Hematopoietic multipotent progenitor cell (in vitro differentiated cells): Measurements from ENCODE around the gene CES2. TPM values are rescaled to one million over a fixed set of nuclear protein-coding genes. Genes with fewer than 3 reads are reported as not detected.
"Not testable (repeated sequence)": the region's sequence is repeated elsewhere in the genome, so short reads cannot be mapped to it uniquely, and the experiment has no call there.

Source experiments
- DNase-seq, 3 donors: peaks; one replicate each; pipeline ENCODE4 v3.0.0-alpha.2; 2011 to 2015; ENCODE audit warnings: low read depth in 2 of 3, low spot score in 2 of 3
- total RNA-seq: library from RNA; depleted of rRNA; stranded (reverse); fragments of >200 nt; gene quantifications from one replicate; pipeline ENCODE4 v1.2.3, GENCODE V29; 2012

The CES2 gene, protein sequence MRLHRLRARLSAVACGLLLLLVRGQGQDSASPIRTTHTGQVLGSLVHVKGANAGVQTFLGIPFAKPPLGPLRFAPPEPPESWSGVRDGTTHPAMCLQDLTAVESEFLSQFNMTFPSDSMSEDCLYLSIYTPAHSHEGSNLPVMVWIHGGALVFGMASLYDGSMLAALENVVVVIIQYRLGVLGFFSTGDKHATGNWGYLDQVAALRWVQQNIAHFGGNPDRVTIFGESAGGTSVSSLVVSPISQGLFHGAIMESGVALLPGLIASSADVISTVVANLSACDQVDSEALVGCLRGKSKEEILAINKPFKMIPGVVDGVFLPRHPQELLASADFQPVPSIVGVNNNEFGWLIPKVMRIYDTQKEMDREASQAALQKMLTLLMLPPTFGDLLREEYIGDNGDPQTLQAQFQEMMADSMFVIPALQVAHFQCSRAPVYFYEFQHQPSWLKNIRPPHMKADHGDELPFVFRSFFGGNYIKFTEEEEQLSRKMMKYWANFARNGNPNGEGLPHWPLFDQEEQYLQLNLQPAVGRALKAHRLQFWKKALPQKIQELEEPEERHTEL
- total RNA-seq, result 48.2 TPM

DNA sequence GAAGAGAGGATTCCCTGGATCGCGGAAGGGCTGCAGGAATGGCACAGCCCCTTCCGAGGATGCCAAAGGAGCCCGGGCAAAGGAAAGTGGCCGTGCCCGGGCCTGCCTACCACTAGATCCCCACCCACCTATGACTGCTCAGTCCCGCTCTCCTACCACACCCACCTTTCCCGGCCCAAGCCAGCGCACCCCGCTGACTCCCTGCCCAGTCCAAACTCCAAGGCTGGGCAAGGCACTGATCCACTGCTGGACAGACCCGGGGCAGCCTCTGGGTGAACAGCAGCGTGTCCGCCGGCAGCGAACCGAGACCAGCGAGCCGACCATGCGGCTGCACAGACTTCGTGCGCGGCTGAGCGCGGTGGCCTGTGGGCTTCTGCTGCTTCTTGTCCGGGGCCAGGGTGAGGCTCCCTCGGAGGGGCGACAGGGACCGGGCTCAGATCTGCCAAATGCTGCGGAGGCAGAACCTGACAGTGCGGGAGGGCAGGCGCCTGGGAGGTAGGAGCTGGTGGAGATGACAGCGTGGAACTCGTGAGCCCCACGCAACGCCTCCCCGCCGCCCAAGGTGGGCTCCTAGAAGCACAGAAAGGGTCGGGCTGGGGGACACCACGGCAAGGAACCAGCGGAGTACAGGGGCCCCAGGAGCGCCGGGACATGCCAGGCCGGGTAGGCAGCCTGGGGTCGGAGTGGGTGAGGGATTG lies at the start of gene CES2:
CES2 (plus strand) TSS at position 203 of the 698 bp plus-strand sequence; CDS start at position 323, 120 bp downstream.
- no peak for DNase-seq

DNA sequence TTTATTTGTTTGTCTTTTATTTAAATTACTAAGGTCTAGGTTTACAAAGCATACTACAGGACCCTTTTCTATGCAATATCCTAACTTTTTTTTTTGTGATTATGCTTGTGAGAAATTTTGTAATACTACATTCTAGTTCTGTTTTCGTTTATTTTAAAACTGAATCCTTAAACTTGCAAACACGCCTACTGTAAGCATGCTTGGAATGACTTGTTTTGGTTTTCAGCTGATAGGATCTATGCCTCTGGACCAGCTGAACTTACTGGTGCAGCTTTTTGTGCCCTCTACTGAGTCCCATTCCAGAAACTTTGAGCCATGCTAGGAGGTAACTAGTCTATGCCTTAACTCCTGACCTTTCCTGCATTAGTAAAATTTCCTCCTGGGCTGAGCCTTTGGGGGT lies 49.0 kb upstream of the CES2 start:
- DNase-seq, result no peak

DNA sequence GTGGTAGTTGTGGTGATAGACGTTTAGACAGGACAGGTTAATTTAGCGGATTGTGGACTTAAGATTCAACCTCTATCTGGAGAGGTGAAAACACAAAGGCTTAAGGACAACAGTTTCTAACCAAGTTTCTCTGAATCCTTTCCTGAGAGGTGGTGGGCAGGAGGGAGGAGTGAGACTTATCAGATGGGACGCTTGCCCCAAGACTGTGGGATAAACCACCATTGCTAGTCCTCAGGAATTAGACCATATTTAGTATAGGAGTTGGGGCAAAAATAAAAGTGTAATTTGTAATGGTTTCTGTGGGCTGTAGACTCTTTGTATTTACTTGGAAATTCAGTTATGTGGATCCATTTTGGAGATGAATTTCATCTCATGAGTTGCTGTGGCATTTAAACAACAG lies 48.4 kb upstream of the CES2 start:
- no peak for DNase-seq

DNA sequence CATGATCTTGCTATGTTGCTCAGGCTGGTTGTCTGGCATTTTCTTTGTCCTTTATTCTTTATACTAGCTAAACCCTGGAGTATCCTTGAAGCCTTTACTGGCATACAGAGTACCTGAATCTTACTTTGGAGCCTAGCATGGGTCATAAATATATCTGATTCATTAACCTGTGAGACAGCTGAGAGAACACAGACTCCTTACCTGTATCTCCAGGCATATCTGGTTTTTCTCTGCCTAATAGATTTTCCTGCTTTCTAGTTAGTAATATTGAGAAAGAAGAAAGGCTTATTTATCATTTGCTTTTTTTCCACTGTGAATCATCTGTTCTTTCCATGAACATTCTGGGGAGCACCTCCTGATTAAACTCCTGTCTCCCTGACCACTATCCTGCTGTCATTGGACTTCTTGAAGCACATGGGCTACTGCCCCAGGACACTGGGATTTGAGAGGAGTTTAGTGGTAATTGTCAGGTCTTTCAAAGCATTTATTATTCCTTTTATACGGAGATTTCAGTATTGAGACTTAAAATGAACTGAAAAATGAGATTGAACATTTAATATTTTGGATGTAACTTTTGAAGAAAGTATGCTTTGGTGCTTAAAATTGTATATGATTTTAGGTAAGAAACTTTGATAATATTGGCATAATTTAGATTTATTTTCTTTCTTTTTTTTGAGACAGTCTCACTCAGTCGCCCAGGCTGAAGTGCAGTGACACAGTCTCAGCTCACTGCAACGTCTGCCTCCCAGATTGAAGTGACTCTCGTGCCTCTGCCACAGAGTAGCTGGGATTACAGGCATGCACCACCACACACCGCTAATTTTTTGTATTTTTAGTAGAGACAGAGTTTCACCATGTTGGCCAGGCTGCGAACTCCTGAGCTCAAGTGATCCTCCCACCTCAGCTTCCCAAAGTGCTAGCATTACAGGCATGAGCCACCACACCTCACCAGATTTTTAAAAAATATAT lies 46.4 kb upstream of the CES2 start:
- DNase-seq, result no peak

DNA sequence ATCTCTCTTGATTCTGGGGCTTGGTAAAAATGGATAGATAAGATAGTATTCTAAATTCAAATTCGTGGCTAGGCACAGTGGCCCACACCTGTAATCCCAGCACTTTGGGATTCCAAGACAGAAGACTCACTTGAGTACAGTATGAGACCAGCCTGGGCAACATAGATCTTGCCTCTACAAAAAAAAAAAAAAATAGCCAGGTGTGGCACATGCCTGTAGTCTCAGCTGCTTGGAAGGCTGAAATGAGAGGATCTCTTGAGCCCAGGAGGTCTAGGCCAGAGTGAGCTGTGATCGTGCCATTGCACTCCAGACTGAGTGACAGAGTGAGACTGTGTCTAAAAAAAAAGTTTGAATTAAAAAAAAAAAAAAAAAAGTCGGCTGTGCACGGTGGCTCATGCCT lies 45.7 kb upstream of the CES2 start:
- DNase-seq, result no peak

DNA sequence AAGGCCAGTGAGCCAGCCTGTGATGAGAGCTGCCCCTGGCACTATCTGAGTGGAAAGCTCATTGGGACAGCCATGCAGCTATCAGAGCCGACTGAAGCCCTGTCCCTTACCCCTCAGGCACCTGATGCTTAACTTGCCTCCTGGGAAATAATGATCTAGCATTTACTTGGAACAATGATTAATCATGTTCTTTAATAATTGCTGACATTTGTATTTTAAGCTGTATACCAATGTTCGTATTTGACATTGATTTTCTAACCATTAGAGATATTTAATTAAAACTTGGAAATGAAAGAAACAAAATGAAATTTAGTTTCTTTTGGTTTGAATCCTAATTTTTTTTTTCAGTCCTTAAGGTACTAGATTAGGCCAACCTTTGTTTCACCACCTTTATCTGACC lies 44.5 kb upstream of the CES2 start:
- no peak for DNase-seq

DNA sequence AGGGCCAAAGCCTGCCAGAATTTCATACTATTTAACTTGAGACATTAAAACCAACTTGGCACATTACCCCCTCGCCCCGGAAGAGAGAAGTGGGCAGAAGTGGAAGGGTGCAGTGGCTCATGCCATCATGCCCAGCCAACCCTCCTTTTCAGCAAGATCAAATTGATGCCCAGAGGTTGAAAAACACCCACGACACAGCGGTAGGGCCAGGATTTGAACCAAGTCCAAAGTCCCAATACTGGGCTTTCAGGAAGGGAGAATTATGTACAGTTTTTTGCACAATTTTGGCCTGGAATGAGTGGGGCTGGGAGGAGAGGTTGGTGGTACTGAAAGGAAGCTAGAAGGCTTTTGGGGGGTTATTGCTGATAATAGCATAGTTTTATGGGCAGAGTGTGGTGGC lies 44.0 kb upstream of the CES2 start:
- no peak for DNase-seq

DNA sequence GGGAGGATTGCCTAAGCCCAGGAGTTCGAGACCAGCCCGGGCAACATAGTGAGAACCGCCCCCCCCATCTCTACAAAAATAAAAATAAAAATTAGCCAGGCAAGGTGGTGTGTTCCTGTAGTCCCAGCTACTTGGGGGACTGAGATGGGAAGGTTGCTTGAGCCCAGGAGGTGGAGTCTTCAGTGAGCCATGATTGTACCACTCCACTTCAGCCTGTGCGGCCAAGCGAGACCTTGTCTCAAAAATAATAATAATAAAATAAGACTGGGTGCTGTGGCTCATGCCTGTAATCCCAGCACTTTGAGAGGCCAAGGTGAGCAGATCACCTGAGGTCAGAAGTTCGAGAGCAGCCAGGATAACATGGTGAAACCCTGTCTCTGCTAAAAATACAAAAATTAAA lies 43.5 kb upstream of the CES2 start:
- DNase-seq, result no peak

DNA sequence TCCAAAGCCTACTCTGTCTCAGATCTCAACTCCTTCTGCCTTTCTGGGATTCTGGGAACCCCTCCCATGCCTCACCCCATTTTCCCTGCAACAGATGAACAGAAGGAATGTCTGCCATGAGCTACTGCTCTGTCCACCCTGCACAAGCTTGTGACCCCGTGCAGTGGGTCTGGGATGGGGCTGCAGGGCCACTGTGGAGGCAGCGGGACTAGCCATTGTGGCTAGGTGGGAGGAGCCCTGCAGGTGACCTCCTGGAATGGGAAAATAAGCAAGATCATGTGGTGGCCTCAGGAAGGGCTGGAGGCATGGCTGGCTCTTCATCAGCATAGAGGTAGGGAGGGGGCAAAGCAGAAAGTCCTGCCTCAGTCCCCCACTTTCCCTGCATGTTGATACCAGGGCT lies 41.3 kb upstream of the CES2 start:
- no peak for DNase-seq

DNA sequence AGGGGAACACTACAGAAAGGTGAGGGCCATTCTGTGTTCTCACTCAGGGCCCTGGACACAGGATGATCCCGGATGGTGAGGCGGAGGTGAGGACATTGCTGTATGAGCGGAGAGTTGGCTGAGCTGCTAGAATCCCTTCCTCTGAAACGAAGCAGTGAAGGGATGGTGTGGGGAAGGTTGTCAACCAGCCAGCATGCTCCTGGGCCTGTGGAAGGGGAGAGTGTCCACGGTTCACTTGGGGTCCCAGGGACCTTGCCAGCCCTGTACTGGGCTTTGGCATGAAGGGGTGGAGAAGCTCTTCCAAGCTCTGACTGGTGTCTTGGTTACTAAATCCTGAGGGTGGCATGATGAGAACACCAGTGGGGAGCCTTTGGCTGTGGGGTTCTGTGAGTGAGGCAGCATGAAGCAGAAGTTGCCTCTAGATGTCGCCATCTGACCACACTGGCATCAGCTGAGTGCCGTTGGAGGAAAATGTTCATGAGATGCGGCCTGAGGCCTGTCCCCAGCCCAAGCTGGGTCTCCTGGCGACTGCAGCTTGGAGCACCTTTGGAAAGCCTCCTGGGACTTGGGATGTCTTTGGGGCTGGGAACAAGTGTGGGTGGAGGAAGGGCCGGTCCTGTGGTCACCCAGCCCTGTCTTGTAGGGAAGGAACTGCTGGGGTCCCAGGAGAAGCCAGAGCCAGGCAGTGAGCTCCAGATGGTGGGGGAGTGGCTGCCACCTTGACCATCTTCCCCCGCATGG lies 40.2 kb upstream of the CES2 start:
- peak in 2 of 3 donors; percentile 72 to 85 for DNase-seq

DNA sequence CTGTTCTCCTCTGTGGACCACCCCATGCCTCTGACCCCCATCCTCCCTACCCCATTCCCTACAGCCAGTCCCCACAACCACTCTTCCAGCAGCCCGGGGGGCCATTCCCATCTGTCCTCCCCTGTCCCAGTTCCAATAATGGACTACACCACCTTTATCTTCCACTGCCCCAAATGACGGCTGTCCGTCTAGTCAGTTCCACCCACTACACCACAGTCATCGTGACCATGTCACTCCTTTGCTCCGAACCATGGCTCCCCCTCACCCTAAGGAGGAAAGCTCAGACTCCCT lies 39.7 kb upstream of the CES2 start:
- DNase-seq, result no peak

DNA sequence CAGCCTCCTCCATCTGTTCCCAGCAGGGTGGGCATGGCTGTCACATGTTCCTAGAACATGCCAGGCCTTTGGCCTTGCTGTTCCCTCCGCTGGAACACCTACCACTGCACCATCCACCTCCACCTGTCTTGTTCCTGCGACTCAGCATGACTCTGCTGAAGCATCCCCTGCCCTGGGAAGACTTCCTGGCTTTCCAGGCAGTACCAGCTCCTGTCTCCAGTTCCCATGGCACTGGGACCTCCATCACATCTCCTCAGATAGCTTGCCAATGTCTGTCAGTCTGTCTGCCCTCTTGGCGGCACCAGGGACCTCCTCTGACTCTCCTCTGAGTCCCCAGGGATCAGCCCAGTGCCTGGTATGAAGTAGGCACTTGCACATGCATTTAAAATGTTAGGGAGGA lies 39.3 kb upstream of the CES2 start:
- DNase-seq, result no peak

DNA sequence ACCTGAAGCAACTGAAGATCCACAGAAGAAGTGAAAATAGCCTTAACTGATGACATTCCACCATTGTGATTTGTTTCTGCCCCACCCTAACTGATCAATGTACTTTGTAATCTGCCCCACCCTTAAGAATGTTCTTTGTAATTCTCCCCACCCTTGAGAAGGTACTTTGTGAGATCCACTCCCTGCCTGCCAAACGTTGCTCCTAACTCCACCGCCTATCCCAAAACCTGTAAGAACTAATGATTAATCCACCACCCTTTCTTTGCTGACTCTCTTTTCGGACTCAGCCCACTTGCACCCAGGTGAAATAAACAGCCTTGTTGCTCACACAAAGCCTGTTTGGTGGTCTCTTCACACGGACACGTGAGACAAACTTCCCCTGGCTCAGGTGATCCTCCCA lies 38.6 kb upstream of the CES2 start:
- not testable (repeated sequence) for DNase-seq

DNA sequence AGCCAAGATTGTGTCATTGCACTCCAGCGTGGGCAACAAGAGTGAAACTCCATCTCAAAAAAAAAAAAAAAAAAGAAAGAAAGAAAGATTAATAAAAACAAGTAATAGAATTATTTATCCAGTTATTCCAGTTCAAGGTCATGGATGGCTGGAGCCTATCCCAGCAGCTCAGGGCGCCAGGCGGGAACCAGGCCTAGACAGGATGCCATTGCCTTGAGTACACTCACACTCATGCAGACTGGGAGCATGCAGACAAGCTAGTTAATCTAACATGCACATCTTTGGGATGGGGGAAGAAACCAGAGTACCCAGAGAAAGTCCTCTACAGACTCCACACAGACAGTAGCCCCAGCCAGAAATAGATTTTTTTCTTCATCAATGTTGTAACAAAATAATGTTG lies 37.1 kb upstream of the CES2 start:
- no peak for DNase-seq

DNA sequence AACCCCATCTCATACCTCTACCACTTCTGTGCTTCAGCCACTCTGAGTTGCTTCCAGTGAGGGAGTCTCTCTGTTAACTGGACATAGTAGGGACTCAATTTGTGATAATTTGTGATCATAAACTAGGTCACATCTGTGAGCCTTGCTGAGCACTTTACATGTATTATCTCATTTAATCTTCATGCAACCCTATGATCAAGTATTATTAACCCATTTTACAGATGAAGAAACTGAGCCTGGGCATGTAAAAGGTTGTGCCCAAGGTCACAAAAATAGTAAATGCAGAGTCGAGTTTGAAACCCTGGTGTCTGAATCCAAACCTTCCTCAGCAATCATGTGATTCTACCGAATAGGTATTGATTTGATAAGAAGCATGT lies 36.4 kb upstream of the CES2 start:
- DNase-seq, result no peak

DNA sequence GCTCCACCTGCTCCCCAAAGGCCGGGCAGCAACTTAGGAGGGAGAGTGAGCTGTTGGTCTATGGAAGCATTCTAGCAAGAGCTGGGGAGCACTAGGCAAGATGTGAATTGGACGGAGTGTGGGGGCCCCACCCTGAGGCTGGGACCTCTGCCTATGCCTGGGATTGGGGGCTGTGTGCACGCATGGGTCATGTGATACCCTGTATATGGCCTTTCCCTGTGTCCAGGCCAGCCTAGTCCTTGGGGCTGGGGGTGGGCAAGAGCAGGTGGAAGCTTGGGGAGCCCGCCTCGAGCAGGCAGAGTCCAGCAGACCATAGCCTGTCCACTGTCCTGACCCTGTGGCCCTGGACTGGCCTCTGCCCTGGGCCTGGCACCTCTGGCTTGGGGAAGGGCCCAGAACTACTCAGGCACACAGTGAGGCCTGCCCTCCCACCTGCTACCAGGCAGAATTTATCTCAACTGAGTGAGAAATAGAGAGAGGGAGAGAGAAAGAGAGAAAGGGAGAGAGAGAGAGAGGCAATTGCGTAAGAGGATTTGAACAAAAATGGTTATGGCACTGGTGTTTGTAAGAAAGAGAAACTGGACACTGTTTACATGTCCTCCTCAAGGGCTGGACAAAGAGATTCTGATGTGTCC lies 35.9 kb upstream of the CES2 start:
- no peak for DNase-seq

DNA sequence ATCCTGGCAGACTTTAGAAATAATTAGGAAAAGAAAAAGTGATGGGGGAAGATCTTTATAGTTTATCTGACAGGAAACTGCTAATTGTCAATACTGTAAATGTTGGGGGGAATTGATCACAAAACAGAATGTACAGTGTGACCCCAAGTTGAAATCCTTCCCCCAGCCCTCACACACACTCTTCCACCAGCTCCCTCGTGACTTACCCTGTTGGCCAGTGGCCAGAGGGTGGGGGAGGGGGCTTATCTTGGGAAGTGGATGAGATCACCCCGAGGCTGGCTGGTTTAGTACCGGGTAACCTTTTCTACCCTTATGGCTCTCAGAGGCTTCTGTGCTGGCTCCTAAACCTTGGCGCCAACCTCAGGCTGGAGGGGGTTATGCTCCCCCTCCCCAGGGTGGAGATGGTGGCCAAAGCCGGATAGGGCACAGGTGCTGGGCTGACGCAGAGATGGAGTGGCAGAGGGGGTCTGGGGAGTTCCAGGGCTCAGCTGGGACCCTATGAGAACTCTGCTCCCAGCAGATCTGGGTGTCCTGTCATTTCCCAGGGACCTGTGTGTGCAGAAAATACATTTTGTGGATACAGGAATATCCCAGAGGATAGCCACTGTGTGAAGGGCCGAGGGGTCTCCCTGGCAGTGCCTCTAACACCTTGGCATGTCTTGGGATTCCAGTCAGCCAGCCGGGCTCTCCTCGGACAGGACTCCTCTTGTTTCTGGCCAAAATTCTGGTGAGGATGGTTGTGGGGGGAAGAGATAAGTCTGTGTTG lies 35.2 kb upstream of the CES2 start:
- peak in 2 of 3 donors; percentile 54 to 69 for DNase-seq

DNA sequence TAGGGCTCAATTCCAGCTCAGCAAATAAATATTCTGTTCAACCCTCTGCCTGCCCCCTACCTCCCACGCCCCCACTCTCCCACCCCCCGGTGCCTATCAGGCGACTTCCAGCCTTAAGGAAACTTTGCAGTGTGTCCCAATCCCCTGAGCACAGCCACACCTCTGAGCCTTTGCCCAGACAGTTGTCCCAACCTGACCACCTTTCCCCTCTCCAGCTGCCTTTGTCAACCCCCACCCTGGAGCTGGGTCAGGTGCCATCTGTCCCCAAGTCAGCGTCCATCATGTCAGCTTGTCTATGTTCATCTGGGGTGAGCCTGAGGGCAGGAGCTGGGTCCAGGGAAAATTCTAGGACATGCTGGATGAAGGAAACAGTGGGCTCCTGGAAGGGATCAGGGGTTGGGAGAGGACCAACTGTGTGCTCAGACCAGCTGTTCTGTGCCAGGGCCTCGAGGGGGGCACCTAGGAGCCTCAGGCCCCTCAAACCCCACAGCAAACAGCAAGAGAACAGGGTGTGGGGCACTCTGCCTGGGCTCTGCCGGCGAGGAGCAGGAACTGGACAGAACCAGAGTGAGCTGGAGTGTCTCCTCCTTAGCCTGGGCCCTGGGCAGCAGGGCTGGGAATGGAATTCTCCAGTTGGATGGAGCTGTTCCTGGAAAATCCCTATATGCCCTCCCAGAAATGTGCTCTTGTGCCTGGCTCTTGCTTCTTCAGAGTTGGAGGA lies 34.4 kb upstream of the CES2 start:
- DNase-seq, result no peak

DNA sequence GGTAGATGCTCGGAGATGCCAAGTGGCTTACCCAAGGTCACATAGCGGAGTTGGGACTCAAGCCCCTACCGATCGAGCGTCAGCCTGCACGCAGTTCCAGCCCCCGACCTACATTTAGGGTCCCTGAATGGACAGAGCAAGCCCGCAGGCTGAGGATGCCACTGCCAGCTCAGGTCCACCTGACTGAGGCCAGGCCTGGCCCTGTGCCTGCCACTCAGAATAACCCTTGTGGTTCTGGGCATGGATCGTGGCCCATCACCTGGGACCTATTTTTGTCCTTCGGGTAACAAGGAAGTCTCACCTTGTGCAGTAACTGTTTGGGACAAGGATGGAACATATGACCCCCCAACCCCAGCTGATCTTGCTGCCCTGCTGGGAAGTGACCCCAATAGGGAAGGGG lies 33.7 kb upstream of the CES2 start:
- no peak for DNase-seq
